Rectal smooth muscle tissue (tissue), 1 donor: Measurements from ENCODE around the gene MOBP.
A peak's percentile ranks its signal among the peaks of the same experiment; 100 is the strongest.

ENCODE experiments used
- H3K27ac ChIP-seq: one replicate; pipeline ENCODE4 v1.7.0; 2013; ENCODE audit warnings: low read depth, low read length, inconsistent platforms
- H3K27me3 ChIP-seq: one replicate; pipeline ENCODE4 v1.7.0; 2013; ENCODE audit warnings: low read length; ENCODE audit not compliant: control insufficient read depth, insufficient read depth
- H3K36me3 ChIP-seq: one replicate; pipeline ENCODE4 v1.7.0; 2013; ENCODE audit warnings: low read length; ENCODE audit not compliant: control insufficient read depth, insufficient read depth
- H3K4me1 ChIP-seq: one replicate; pipeline ENCODE4 v1.7.0; 2013; ENCODE audit warnings: low read length; ENCODE audit not compliant: control insufficient read depth, insufficient read depth
- H3K4me3 ChIP-seq: one replicate; pipeline ENCODE4 v1.7.0; 2013; ENCODE audit warnings: low read length
- H3K9ac ChIP-seq: one replicate; pipeline ENCODE4 v1.7.0; 2013; ENCODE audit warnings: low read length

MOBP gene

DNA sequence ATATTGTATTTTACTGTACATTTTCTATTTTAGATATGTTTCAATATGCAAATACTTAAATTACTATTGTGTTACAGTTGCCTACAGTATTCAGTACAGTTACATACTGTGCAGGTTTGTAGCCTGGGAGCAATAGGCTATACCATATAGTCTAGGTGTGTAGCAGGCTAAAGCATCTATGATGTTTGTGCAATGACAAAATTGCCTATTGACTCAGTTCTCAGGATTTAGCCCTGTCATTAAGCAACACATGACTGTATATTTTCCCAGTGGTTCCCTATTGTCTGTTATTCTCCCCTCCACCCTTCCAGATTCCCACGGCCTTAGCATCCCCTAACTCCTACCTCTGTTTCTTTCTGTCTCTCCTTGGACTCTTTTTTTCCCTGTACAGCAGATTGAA is 10.7 kb downstream of the MOBP start:
- H3K27ac ChIP-seq, result no peak overlapping the region
- H3K36me3 ChIP-seq, result no peaks in the 10 kb centered on the region
- no peaks in the 10 kb centered on the region for H3K4me1 ChIP-seq
- H3K27me3 ChIP-seq, result no peaks in the 10 kb centered on the region
- H3K4me3 ChIP-seq, result no peak overlapping the region
- H3K9ac ChIP-seq, result no peak overlapping the region

DNA sequence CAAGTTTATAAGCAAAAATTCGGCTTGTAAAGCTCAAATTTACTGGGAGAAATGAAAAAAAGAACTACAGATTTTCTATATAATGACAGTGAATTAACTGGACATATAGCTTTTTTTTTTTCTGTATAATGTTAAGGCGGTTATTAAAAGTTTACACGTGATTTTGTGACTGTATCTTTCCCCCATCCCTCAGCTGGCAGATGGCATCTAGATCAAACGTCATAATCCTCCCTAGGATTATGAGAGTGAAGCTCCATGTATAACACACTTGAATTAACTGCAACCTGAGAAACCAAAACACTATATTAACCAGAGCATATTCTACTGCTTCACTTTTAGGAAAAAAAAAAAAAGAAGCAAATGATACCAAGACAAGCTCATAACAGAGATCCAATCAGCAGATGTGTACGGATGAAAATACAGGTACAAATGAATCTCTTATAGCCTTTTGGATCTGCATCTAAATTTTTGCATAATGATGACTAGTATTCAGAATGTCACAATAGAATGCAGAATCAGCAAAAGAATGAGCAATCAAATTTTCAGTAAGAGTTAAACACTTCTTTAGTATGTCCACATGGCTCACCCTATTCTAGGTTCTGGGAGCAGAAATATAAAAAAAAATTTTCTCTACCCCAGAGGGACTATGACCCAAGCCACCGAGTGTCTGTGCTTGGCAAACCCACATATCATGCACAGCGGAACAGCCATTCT is 12.4 kb downstream of the MOBP start:
- Histone ChIP-seq H3K4me1 (no peaks in the 10 kb centered on the region), H3K9ac (no peak overlapping the region), H3K27ac (no peak overlapping the region), H3K36me3 (no peaks in the 10 kb centered on the region), H3K27me3 (no peaks in the 10 kb centered on the region), H3K4me3 (no peak overlapping the region)

DNA sequence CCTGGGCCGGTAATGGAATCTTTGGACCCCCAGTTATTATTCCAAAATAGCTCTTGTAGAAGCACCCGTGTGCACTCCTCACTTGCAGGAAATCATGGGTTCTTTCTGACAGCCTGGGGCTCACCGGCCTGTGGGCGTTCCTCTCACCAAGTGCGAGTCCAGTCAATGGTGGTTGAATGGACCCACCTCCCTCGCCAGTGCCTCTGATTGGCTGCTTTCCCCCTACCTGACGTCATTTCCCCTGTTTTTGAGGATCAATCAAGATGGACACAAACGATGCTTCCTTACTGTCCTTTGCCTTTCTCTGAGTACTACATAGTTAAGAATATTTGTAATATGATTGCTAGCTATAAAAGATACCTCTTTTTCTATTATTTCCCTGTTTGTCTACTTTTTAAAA is 18.1 kb downstream of the MOBP start:
- H3K9ac ChIP-seq, result no peak overlapping the region
- no peaks in the 10 kb centered on the region for H3K4me1 ChIP-seq
- H3K27me3 ChIP-seq, result no peaks in the 10 kb centered on the region
- H3K4me3 ChIP-seq, result no peak overlapping the region
- H3K27ac ChIP-seq, result no peak overlapping the region
- H3K36me3 ChIP-seq, result no peaks in the 10 kb centered on the region

DNA sequence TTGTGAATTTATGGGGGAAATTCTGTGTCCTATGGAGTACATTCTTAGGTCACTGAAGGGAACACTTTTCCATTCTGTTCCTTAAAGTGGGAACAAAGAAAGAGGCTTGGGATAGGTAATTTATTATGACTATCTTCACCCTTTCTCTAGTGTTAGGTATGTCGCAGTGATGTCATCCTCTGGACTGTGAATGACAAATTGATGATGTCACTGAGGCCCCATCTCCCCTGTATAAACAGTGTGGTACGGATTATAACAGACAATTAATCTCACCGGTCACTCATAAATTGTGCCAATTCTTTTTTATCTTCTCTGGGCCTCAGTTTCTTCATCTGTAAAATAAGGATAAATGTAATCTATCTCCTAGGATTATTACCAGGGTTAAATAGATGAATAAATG is 23.5 kb downstream of the MOBP start:
- Histone ChIP-seq H3K27me3 (no peaks in the 10 kb centered on the region), H3K9ac (no peak overlapping the region), H3K36me3 (no peaks in the 10 kb centered on the region), H3K4me1 (no peaks in the 10 kb centered on the region), H3K27ac (no peak overlapping the region), H3K4me3 (no peak overlapping the region)

DNA sequence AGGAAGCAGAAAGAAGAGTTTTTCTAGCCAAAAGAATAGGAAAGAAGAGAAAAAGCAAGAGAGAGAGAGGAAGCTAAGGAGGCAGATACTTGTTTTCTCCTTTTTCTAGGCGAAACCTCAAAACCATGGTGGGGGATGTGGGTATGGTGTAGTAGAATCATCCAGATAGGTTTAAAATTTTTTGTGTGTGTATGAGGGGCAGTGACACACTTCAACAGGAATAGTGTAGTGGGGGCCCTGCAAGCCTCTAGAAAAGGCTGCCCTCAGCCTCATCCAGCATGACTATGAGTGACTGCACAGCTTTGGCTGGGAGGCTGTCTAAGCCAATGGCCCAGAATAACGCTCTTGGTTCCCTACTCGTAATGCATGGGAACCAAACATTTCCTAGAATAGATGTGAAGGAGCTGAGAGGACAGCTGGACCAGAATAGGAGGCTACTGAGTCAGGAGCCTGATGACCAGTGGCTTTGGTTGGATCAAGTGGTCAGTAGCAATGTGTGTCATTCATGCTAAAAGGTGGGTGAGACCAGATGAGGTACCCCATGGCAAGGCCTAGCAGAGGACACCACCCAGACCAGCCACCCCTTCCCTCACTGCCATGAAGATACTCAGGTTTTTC is 24.4 kb downstream of the MOBP start:
- Histone ChIP-seq H3K4me1 (no peaks in the 10 kb centered on the region), H3K27me3 (no peaks in the 10 kb centered on the region), H3K27ac (no peak overlapping the region), H3K36me3 (no peaks in the 10 kb centered on the region), H3K9ac (no peak overlapping the region), H3K4me3 (no peak overlapping the region)

DNA sequence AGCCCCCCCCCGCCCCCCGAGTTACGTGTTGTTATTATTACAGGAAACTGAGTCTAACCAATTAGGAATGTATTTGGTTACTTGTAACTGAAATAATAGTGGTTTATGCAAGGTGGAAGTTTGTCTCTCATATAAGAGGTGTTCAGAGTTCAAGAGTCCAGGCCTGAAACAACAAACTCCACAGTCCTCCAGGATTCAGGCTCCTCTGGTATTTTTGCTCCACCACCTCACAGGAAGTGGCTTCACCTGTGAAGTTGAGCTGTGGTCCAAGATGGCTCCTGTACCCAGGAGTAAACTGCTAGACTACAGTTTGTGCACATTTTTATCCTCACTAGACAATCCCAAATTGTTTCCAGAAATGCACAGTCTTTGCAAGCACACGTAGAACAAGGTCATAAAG is 27.3 kb downstream of the MOBP start:
- H3K27ac ChIP-seq, result no peak overlapping the region
- no peaks in the 10 kb centered on the region for H3K4me1 ChIP-seq
- no peaks in the 10 kb centered on the region for H3K27me3 ChIP-seq

DNA sequence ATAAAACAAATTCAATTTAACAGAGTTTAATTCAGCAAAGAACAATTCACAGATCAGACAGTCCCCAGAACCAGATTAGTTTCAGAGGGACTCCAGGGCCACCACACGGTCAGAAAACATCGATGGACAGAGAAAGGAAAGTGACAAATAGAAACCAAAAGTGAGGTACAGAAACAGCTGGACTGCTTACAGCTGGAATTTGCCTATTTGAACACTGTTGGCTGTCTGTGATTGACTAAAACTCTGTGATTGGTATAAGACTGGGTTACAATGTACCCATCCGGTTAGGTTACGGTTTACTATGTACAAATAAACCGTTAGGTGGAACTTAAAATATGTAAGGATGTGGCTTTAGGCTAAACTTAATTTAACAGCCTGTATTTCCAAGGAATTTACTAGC is 30.3 kb downstream of the MOBP start:
- Histone ChIP-seq H3K27me3 (peaks cover 2% of the 10 kb centered on the region), H3K4me1 (no peaks in the 10 kb centered on the region), H3K36me3 (no peaks in the 10 kb centered on the region), H3K4me3 (no peak overlapping the region), H3K9ac (no peak overlapping the region), H3K27ac (no peak overlapping the region)

More for the DNA sequence above, 27.3 kb downstream of the MOBP start:
- no peak overlapping the region for H3K4me3 ChIP-seq
- H3K36me3 ChIP-seq, result no peaks in the 10 kb centered on the region
- no peak overlapping the region for H3K9ac ChIP-seq

DNA sequence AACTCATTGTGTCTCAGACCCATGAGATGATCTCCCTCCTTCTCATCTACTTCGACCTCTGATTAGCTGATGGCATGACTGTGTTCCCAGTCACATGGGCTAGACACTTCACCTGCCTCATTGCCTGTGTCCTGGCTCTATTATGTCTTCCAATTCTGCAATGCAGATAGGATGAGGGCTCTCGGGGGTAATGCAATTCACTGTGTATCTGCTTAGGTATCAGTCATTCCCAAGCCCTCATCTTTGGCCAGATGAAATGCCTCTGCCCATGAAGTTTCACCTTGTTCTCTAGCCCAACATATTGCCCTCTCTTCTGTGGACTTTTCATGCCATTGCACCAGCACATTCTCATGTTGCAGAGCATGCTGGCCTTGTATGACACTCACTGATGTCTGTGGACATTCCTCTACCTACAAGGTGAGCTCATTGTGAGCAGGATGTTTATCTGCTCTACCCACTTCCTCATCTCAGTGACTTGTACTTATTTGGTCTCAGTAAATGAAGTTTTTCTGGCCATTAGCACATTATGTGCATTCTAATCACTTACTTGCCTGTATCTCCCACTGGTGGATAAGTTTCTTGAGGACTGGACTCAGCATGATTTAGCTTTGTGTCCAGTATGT is 32.3 kb downstream of the MOBP start:
- H3K36me3 ChIP-seq, result no peaks in the 10 kb centered on the region
- no peaks in the 10 kb centered on the region for H3K4me1 ChIP-seq
- H3K9ac ChIP-seq, result no peak overlapping the region
- H3K27me3 ChIP-seq, result peaks cover 2% of the 10 kb centered on the region
- no peak overlapping the region for H3K4me3 ChIP-seq
- H3K27ac ChIP-seq, result no peak overlapping the region

DNA sequence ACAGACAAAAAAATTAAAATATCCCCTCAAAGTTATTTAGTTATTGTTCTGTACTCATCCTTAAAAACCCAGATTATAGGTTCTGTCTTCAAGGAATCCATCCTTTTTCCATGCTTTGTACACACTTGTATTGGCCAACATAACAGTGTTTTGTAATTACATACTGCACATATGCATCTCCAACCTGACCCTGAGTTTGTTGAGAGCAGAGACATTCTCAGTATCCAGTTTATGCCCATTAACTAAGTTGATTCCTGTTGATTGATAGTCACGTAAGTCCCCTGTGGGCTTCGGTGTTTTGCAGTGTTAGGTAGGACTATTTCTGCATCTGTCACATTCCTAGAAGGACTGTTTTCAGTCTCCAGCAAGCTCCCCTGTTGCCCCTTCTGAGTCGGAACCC is 33.6 kb downstream of the MOBP start:
- Histone ChIP-seq H3K36me3 (no peaks in the 10 kb centered on the region), H3K4me1 (no peaks in the 10 kb centered on the region), H3K4me3 (no peak overlapping the region), H3K9ac (no peak overlapping the region), H3K27me3 (peaks cover 2% of the 10 kb centered on the region), H3K27ac (no peak overlapping the region)

DNA sequence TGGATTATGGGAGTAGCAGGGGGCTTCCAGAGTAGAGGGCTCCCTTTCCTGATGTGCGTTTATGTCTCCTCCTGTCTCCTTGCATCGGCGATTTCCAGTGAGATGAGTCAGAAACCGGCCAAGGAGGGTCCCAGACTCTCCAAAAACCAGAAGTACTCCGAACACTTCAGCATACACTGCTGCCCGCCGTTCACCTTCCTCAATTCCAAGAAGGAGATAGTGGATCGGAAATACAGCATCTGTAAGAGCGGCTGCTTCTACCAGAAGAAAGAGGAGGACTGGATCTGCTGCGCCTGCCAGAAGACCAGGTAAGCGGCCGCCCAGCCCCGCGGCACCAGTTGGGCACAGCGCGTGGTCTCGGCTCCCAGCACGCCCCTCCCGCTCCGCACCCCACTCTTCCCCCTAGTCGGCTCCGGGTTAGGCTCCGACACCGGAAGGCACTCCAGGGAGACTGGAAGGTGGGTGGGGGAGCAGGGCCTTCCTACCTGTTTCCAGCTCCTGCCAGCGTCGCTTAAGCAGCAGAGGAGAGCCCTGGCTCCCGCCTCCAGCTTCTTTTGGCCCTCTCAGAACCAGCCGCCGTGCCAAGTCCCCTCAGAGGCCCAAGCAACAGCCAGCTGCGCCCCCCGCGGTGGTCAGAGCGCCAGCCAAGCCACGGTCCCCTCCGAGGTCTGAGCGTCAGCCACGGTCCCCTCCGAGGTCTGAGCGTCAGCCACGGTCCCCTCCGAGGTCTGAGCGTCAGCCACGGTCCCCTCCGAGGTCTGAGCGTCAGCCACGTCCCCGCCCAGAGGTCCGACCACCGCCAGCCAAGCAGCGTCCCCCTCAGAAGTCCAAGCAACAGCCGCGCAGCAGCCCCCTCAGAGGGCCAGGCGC is 34.7 kb downstream of the MOBP start:
- Histone ChIP-seq H3K27ac (no peak overlapping the region), H3K27me3 (peaks cover 2% of the 10 kb centered on the region), H3K9ac (no peak overlapping the region), H3K4me1 (no peaks in the 10 kb centered on the region), H3K4me3 (peak overlapping the region; percentile 41), H3K36me3 (no peaks in the 10 kb centered on the region)

DNA sequence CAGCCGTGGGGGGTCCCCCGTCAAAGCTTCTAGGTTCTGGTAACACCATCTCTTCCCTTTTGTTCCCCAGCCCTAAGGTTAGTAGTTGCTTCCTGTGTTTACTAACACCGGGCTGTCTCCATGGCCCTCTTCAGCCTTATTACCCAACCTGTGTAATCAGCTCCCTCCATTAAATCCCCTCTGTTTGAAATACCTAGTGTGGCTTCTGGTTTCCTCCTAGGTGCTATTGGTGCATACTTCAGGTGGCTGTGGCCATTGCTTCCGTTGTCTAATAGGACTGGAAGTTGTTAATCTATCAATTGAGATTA is 35.3 kb downstream of the MOBP start:
- Histone ChIP-seq H3K9ac (no peak overlapping the region), H3K27ac (no peak overlapping the region)

DNA sequence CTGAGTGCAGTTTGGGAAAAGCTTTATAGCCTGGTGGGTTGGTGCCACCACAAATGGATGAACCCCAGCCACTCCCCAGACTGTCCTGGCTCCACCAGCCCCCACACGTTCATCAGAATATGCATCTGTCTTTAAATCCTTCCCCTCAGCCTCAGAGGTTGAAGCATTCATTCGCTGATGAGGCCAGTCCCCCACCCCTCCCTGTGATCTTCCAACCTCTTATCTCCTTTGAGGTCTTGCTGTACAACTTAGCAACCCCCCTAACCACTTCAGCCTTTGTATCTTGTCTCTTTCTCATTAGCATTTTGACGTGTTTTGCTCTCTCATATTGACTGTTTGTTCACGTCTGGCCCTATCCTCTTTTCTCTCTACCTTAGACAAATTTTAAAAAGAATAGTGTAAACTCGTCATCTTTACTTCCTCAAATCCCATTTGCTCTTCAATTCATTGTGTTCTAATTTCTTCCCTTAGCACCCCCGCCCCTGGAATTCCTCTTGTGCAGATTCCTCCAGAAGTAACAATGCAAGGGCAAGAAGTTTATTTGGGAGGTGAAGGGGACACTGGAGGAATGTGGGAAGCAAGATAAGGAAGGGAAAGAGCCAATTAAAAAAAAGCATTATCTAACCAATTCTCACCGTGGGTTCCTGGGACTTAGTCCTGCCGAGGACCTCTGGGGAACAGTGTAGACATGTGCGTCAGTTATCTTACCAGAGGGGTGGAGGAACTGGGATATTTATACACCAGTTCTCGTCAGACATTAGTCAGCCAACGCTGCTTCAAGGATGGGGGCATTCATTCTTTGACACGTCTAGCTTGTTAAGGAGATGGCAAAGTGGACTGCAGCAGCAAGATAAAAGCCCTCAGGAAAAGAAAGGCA is 38.6 kb downstream of the MOBP start:
- Histone ChIP-seq H3K36me3 (no peaks in the 10 kb centered on the region), H3K9ac (no peak overlapping the region), H3K27ac (no peak overlapping the region), H3K4me3 (no peak overlapping the region), H3K27me3 (peaks cover 2% of the 10 kb centered on the region), H3K4me1 (no peaks in the 10 kb centered on the region)

More for the DNA sequence above, 35.3 kb downstream of the MOBP start:
- H3K27me3 ChIP-seq, result peaks cover 2% of the 10 kb centered on the region
- H3K36me3 ChIP-seq, result no peaks in the 10 kb centered on the region
- H3K4me1 ChIP-seq, result no peaks in the 10 kb centered on the region
- no peak overlapping the region for H3K4me3 ChIP-seq
